Esophagus squamous epithelium (tissue), 5 donors: Measurements from ENCODE around the gene CTF1. TPM values are rescaled to one million over a fixed set of nuclear protein-coding genes. Genes with fewer than 3 reads are reported as not detected.

Source experiments
- DNase-seq: peaks from one replicate; lab custom pipeline; 2025; lab: John Stamatoyannopoulos, UW
- H3K27ac ChIP-seq, 4 donors: fragments of 200-600 bp; sonication (generic); one replicate each; pipeline ENCODE4 v1.5.1; 2016 to 2019; ENCODE audit warnings: mild to moderate bottlenecking in 1 of 4
- H3K27me3 ChIP-seq, 4 donors: fragments of 200-600 bp; sonication (generic); 1 replicate in 3 of 4; 2 replicates in 1 of 4; pipeline versions ENCODE4 v1.5.1 to v1.6.0; 2017 to 2021; ENCODE audit warnings: antibody characterized with exemption in 1 of 4
- H3K36me3 ChIP-seq, 3 donors: fragments of 200-600 bp; sonication (generic); one replicate each; pipeline ENCODE4 v1.5.1; 2016 to 2019
- H3K4me1 ChIP-seq, 3 donors: fragments of 200-600 bp; sonication (generic); one replicate each; pipeline ENCODE4 v1.5.1; 2017 to 2019
- H3K4me3 ChIP-seq, 4 donors: fragments of 200-600 bp; sonication (generic); 1 replicate in 3 of 4; 2 replicates in 1 of 4; pipeline ENCODE4 v1.5.1; 2016 to 2019; ENCODE audit warnings: mild to moderate bottlenecking in 2 of 4, moderate library complexity in 1 of 4
- H3K9me3 ChIP-seq, 3 donors: fragments of 200-600 bp; sonication (generic); one replicate each; pipeline ENCODE4 v1.5.1; 2016 to 2019
- POLR2A ChIP-seq, 4 donors: fragments of 450-650 bp; IDR thresholded peaks; one replicate each; pipeline ENCODE4 v1.6.1; 2017; ENCODE audit warnings: antibody characterized with exemption in 4 of 4, mild to moderate bottlenecking in 4 of 4, moderate library complexity in 3 of 4
- WGBS, 2 donors: methylation state at CpG; one replicate each; pipeline ENCODE4 v1.1.5; 2018; 5-methylcytosine and 5-hydroxymethylcytosine counted together
- intact Hi-C: fragments of 100-400 bp; cut with DNase I; formaldehyde crosslinking; loops from one replicate; pipeline ENCODE4 v1.15.0; 2022
- total RNA-seq, 4 donors: library from RNA; depleted of rRNA; stranded (reverse); fragments of >200 nt; gene quantifications; one replicate each; pipeline ENCODE4 v1.1.0, GENCODE V29; 2016
- TF ChIP-seq, protein P1 (sequence below), 6 experiments: fragments of 450-650 bp in 4 of 6; fragments of 200-600 bp in 2 of 6; sonication (generic) in 2 of 6; IDR thresholded peaks; one replicate each; pipeline ENCODE4 v1.5.1; 2016 to 2019; ENCODE audit warnings: antibody characterized with exemption in 6 of 6, mild to moderate bottlenecking in 4 of 6, moderate library complexity in 4 of 6
- donor health status: DM: yes; HTN: yes; CAD: no.

CTF1 gene
- total RNA-seq, 4 donors from 2014 or later, result 0.53 to 3.6 (median 1.8) TPM

DNA sequence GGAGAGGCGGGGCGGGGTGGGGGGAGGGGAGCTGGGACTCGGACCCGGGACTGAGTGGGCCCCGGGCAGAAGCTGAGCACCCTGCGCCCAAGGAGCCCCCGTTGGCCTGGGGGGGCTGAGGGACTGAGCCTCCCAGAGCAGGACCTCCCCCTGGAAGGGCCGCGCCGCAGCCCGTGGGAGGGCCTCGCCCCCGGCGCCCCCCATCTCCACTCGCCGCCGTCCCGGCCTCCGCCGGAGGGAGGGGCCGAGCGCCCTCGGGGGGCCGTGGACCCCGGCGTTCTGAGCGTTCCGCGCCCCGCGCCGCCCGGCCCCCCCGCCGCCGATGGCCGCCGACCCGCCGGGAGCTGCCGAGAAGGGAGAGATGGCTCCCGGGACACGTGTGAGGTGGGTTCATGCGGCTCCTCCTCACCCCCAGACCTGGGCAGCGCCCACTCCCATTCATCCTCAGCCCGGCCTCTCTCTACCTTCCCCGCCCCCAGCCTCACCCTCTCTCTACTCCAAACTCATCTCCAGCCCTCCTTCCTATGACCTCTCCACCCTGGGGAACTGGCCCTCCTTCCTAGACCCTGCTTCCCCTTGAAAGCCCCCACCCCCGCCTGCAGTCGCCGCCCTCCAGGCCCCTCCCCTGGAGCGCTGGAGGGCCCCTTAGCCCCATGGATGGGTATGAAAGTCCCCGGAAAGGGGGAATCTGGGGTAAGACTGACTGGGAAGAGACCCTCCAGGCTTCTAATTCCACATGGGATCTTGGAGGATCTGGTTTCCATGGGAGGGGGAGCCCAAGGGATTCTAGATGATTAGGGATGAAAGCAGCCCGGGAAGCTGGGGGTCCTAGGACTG, 27.9 kb downstream of the CTF1 start:
- peak overlapping the region; percentile 88 to 99 (median 96) for H3K27ac ChIP-seq
- 1 to 8% methylated on average over 15 to 17 of the region's 53 CpGs for WGBS, 2 donors
- intact Hi-C loops, result loop anchor here (5.0 kb wide), 1 partner anchor 82 kb away; no protein-coding TSS in a partner anchor
- TF ChIP-seq, protein P1, sequence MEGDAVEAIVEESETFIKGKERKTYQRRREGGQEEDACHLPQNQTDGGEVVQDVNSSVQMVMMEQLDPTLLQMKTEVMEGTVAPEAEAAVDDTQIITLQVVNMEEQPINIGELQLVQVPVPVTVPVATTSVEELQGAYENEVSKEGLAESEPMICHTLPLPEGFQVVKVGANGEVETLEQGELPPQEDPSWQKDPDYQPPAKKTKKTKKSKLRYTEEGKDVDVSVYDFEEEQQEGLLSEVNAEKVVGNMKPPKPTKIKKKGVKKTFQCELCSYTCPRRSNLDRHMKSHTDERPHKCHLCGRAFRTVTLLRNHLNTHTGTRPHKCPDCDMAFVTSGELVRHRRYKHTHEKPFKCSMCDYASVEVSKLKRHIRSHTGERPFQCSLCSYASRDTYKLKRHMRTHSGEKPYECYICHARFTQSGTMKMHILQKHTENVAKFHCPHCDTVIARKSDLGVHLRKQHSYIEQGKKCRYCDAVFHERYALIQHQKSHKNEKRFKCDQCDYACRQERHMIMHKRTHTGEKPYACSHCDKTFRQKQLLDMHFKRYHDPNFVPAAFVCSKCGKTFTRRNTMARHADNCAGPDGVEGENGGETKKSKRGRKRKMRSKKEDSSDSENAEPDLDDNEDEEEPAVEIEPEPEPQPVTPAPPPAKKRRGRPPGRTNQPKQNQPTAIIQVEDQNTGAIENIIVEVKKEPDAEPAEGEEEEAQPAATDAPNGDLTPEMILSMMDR (IDR thresholded peaks at IDR 0.05), result no peak
- TF ChIP-seq POLR2A (IDR thresholded peaks at IDR 0.05), result no peak
- no peak for DNase-seq
- H3K9me3 ChIP-seq, result no peaks in the 10 kb centered on the region
- H3K36me3 ChIP-seq, result peaks cover 0 to 34% (median 0%) of the 10 kb centered on the region in 3 donors
- peak overlapping the region; percentile 74 to 87 (median 76) for H3K4me3 ChIP-seq
- H3K4me1 ChIP-seq, result peaks cover 22 to 66% (median 28%) of the 10 kb centered on the region in 3 donors
- H3K27me3 ChIP-seq, result no peaks in the 10 kb centered on the region

DNA sequence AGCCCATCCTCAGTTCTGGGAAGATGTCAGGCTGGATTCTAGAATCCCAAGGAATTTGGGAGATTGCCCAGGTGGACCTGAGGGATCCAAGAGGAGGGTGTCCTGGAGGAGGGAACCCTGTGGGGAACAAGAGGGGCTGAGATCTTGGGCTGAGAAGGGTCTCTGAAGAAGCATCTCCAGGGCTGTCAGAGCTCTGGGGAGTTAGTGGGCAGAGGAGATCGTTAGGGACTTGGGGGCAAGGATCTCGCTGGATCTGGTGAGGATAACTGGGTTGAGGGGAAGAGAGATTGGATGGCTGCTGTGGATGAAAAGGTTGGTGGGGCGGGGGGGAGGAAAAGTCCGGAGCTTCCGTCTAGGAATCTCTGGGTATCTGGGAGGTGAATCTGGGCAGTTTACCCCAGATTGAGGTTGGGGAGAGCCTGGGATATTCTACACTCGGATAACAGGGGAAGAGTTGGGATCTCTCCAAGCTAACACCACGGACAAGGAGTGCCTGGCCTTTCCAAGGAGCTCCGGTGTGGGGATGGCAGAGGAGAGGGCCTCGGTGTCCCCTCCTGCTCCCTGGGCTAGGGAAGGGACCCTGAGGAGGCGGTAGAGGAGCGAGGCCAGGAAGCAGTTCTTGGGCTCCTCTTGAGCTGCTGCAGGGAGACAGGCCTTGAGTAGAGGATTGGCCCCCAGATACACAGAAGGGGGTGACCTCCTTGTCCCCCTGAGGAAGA, 28.7 kb downstream of the CTF1 start:
- intact Hi-C loops, result loop anchor here (5.0 kb wide), 1 partner anchor 83 kb away; no protein-coding TSS in a partner anchor

DNA sequence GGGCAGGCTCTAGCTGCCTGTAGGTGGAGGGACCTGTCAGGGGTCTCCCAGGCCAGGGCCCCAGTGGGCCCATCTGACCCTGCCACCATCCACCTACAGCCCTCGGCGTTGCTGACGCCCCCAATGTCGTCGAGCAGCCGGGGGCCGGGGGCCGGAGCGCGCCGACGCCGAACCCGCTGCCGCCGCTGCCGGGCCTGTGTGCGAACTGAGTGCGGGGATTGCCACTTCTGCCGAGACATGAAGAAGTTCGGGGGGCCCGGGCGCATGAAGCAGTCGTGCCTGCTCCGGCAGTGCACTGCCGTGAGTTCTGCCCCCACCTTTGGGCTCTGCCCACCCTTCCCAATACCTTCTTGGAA, 29.2 kb downstream of the CTF1 start:
- Histone ChIP-seq H3K27ac (no peak overlapping the region), H3K27me3 (no peaks in the 10 kb centered on the region), H3K4me1 (peaks cover 22 to 66% (median 28%) of the 10 kb centered on the region in 3 donors), H3K4me3 (no peak overlapping the region), H3K36me3 (peaks cover 0 to 47% (median 11%) of the 10 kb centered on the region in 3 donors), H3K9me3 (no peaks in the 10 kb centered on the region)
- no peak for TF ChIP-seq POLR2A (IDR thresholded peaks at IDR 0.05)
- TF ChIP-seq, protein P1 (IDR thresholded peaks at IDR 0.05), result no peak
- intact Hi-C loops, result no loop called here
- no peak for DNase-seq
- WGBS, 2 donors, result 74 to 78% methylated on average over 3 to 7 of the region's 26 CpGs

More for the DNA sequence above, 28.7 kb downstream of the CTF1 start:
- Histone ChIP-seq H3K36me3 (peaks cover 0 to 42% (median 5%) of the 10 kb centered on the region in 3 donors), H3K27ac (peak overlapping the region in 3 of 4 donors; percentile 95 to 99 (median 96)), H3K9me3 (no peaks in the 10 kb centered on the region), H3K4me3 (peak overlapping the region; percentile 74 to 87 (median 76)), H3K4me1 (peaks cover 22 to 66% (median 28%) of the 10 kb centered on the region in 3 donors), H3K27me3 (no peaks in the 10 kb centered on the region)
- DNase-seq, result no peak
- 54 to 69% methylated on average over 8 to 10 of the region's 11 CpGs for WGBS, 2 donors
- no peak for TF ChIP-seq POLR2A (IDR thresholded peaks at IDR 0.05)
- TF ChIP-seq, protein P1 (IDR thresholded peaks at IDR 0.05), result no peak

GRCh38 chr16:30925995-30926811, 29.8 kb downstream of the CTF1 start:
- Histone ChIP-seq H3K36me3 (peaks cover 0 to 53% (median 12%) of the 10 kb centered on the region in 3 donors), H3K27ac (peak overlapping the region in 1 of 4 donors; percentile 50), H3K4me3 (no peak overlapping the region), H3K9me3 (no peaks in the 10 kb centered on the region), H3K27me3 (no peaks in the 10 kb centered on the region), H3K4me1 (peaks cover 22 to 63% (median 28%) of the 10 kb centered on the region in 3 donors)
- TF ChIP-seq, protein P1 (IDR thresholded peaks at IDR 0.05), result no peak
- TF ChIP-seq POLR2A (IDR thresholded peaks at IDR 0.05), result no peak
- DNase-seq, result no peak
- intact Hi-C loops, result no loop called here
- 63 to 68% methylated on average over 9 to 10 of the region's 10 CpGs for WGBS, 2 donors
